Measurements from ENCODE around the gene IMPACT. TPM values are rescaled to one million over a fixed set of nuclear protein-coding genes. Genes with fewer than 3 reads are reported as not detected.

IMPACT gene
- total RNA-seq, 2 donors from 2014 or later = 6.0 to 6.6 TPM

- no peaks in the 10 kb centered on the region for H3K9me3 Mint-ChIP-seq
- peaks cover 10 to 11% of the 10 kb centered on the region in 2 donors for H3K27me3 Mint-ChIP-seq
- no peak overlapping the region for H3K4me3 Mint-ChIP-seq
- DNase-seq (ENCODE audit: low spot score) (no peak), ATAC-seq (no peak)
- no peaks in the 10 kb centered on the region for H3K36me3 Mint-ChIP-seq
- H3K4me1 Mint-ChIP-seq (ENCODE audit: low read depth in 2 of 2) = no peaks in the 10 kb centered on the region
- no peak overlapping the region for H3K27ac Mint-ChIP-seq
Measured at GRCh38 chr18:24472591-24472990, 46.1 kb downstream of the IMPACT start.

DNA sequence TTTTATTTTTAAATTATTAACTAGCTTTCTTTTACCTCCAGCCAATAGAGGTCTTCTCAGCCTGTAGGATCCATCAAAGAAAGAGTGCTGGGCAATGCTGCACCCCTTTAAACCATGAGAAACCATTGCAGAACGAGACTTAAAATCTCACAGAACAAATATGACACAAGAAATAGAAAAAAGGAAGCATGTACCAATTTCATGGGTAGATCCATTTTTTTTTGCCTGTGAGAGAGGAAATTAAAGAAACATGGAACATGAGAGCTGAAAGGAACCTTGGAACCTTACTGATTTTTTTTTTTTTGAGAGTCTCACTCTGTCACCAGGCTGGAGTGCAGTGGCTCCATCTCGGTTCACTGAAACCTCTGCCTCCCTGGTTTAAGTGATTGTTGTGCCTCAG is 47.9 kb downstream of the IMPACT start:
- H3K9me3 Mint-ChIP-seq = no peaks in the 10 kb centered on the region
- DNase-seq (ENCODE audit: low spot score) = no peak
- no peaks in the 10 kb centered on the region for H3K36me3 Mint-ChIP-seq
- H3K27me3 Mint-ChIP-seq = peaks cover 11 to 15% of the 10 kb centered on the region in 2 donors
- no peak overlapping the region for H3K27ac Mint-ChIP-seq
- no peak overlapping the region for H3K4me3 Mint-ChIP-seq
- no peak for ATAC-seq
- no peaks in the 10 kb centered on the region for H3K4me1 Mint-ChIP-seq (ENCODE audit: low read depth in 2 of 2)

DNA sequence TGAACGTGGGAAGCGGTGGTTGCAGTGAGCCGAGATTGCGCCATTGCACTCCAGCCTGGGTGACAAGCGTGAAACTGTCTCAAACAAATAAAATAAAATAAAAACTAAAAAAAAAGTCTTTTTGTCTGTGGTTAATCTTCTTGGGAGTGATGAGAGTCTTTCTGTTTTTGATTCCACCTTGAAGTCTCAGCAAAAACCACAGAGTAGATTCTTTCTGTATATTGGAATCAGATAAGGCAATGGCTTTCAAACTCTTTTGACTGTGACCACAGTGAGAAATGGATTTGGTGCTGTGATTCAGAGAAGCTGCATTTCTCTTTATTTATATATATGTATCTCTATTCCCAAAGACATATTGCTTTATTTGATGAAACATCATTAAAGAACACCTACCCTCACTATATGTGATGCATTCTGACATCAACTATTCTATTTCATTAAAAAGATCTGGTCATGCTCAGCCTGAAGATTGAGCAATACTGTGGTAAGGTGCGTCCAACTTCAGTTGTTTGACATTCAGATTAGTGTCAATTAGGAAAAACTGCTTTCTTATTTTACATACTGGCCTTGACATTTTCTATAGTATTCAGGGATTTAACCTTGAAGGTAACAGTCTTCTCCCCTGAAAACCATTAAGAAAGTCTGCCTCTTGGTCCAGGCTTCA is 49.6 kb downstream of the IMPACT start:
- H3K4me3 Mint-ChIP-seq = no peak overlapping the region

DNA sequence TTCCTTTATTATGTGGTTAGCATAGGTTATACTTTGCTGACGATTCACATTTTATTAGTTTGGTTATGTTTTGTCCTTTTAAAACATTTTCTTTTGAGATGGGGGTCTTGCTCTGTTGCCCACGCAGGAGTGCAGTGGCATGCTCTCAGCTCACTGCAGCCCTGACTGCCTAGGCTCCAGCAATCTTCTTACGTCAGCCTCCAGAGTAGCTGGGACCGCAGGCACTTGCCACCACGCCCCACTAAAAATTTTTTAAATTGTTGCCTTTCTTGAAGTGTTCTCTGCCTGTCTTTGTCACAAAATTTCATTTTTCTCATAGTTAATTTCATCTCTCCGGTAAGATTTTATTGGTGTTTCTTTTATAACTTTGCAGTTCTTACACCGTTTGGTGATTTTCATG is 52.9 kb downstream of the IMPACT start:
- H3K4me1 Mint-ChIP-seq (ENCODE audit: low read depth in 2 of 2) = no peaks in the 10 kb centered on the region
- H3K27me3 Mint-ChIP-seq = peaks cover 8 to 23% of the 10 kb centered on the region in 2 donors
- H3K9me3 Mint-ChIP-seq = no peaks in the 10 kb centered on the region
- no peak for DNase-seq (ENCODE audit: low spot score)
- ATAC-seq = no peak
- no peak overlapping the region for H3K4me3 Mint-ChIP-seq
- no peak overlapping the region for H3K27ac Mint-ChIP-seq
- no peaks in the 10 kb centered on the region for H3K36me3 Mint-ChIP-seq

More for the DNA sequence above, 49.6 kb downstream of the IMPACT start:
- DNase-seq (ENCODE audit: low spot score) (no peak), ATAC-seq (no peak)
- no peaks in the 10 kb centered on the region for H3K36me3 Mint-ChIP-seq
- H3K9me3 Mint-ChIP-seq = no peaks in the 10 kb centered on the region
- no peak overlapping the region for H3K27ac Mint-ChIP-seq
- H3K4me1 Mint-ChIP-seq (ENCODE audit: low read depth in 2 of 2) = no peaks in the 10 kb centered on the region
- H3K27me3 Mint-ChIP-seq = peaks cover 18 to 23% of the 10 kb centered on the region in 2 donors

DNA sequence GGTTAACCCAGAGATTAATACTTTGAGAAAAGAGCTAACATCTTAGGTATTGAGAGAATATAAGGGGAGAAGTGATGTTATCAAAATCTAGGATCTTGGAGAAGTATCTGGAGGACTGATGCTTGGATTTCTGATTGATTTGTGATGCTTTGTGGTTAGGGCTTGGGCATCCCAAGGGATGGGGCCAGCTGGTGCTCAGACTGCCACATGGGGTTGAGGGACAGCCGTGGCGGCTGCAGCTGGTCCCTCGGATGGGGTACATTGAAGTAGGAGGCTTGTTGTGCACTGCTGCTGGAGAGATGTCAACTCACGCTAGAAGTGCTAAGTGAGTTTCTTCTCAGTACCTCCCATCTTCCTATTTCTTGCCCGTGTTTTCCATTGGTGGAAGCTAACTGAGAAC is 56.4 kb downstream of the IMPACT start:
- DNase-seq (ENCODE audit: low spot score) (no peak), ATAC-seq (no peak)
- H3K27me3 Mint-ChIP-seq = peaks cover 13% of the 10 kb centered on the region in 2 donors
- H3K9me3 Mint-ChIP-seq = no peaks in the 10 kb centered on the region
- no peaks in the 10 kb centered on the region for H3K36me3 Mint-ChIP-seq
- H3K27ac Mint-ChIP-seq = no peak overlapping the region
- H3K4me1 Mint-ChIP-seq (ENCODE audit: low read depth in 2 of 2) = peaks cover 0 to 4% of the 10 kb centered on the region in 2 donors
- no peak overlapping the region for H3K4me3 Mint-ChIP-seq

GRCh38 chr18:24485681-24486080 is 59.2 kb downstream of the IMPACT start:
- no peak for DNase-seq (ENCODE audit: low spot score)
- Mint-ChIP-seq H3K36me3 (no peaks in the 10 kb centered on the region), H3K4me1 (ENCODE audit: low read depth in 2 of 2) (peaks cover 7 to 14% of the 10 kb centered on the region in 2 donors), H3K4me3 (no peak overlapping the region), H3K27me3 (peaks cover 15 to 16% of the 10 kb centered on the region in 2 donors), H3K27ac (no peak overlapping the region), H3K9me3 (no peaks in the 10 kb centered on the region)
- no peak for ATAC-seq

DNA sequence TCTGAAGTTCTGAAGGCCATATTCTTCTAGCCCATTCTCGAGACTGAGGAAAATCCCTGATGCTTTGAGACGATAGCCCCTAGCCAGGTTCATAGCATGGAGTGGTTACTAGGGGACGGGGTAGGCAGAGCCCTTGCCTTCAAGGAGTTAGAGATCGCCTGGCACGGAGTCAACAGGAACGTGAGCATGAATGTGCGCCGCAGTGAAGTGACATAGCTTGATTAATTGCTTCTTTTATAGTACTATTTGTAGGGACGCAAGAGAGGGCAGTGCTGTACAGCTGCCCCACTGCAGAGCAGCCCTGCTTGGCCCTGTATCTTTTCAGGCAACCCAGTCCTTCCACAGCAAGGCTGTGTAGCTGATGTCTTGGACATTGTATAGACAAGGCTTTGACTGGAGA is 60.2 kb downstream of the IMPACT start:
- Mint-ChIP-seq H3K27me3 (peaks cover 15 to 16% of the 10 kb centered on the region in 2 donors), H3K36me3 (no peaks in the 10 kb centered on the region), H3K4me1 (ENCODE audit: low read depth in 2 of 2) (peaks cover 8 to 16% of the 10 kb centered on the region in 2 donors), H3K4me3 (no peak overlapping the region), H3K27ac (no peak overlapping the region), H3K9me3 (no peaks in the 10 kb centered on the region)
- no peak for DNase-seq (ENCODE audit: low spot score)
- no peak for ATAC-seq

DNA sequence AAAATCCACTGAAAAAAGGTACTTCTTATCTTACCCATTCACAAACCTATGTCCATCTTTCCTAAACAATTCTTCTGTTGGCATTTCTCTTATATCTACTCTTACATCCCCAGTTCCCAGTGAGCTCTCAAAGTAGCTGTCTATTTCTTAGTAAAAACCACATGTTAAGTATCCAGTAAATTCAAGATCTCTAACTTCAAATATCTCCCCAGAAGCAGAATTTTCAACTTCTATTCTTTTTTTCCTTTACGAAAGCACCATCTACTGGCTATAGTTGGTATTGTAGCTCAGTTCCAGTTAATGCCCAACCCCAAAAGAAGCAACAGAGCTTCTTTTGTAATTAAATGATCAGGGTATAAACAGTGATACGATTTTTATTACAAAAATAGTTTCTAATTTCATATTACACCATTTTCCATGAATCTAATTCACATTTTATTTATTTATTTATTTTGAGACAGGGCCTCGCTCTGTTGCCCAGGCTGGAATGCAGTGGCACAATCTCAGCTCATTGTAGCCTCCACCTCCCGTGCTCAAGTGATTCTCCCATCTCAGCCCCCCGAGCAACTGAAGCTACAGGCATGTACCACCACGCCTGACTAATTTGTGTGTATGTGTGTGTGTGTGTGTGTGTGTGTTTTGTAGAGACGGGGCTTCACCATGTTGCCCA is 62.5 kb downstream of the IMPACT start:
- Mint-ChIP-seq H3K9me3 (no peaks in the 10 kb centered on the region), H3K4me3 (no peak overlapping the region), H3K27me3 (peaks cover 15 to 28% of the 10 kb centered on the region in 2 donors), H3K27ac (peak overlapping the region in 1 of 2 donors; percentile 3), H3K4me1 (ENCODE audit: low read depth in 2 of 2) (peaks cover 20 to 37% of the 10 kb centered on the region in 2 donors), H3K36me3 (no peaks in the 10 kb centered on the region)
- DNase-seq (ENCODE audit: low spot score) (no peak), ATAC-seq (no peak)

GRCh38 chr18:24490539-24490938 is 64.1 kb downstream of the IMPACT start:
- no peak for ATAC-seq

GRCh38 chr18:24491927-24492834 is 65.7 kb downstream of the IMPACT start:
- H3K27ac Mint-ChIP-seq = no peak overlapping the region

More at GRCh38 chr18:24490539-24490938, 64.1 kb downstream of the IMPACT start:
- DNase-seq (ENCODE audit: low spot score) = no peak
- no peak overlapping the region for H3K4me3 Mint-ChIP-seq
- no peaks in the 10 kb centered on the region for H3K9me3 Mint-ChIP-seq
- peaks cover 24 to 33% of the 10 kb centered on the region in 2 donors for H3K27me3 Mint-ChIP-seq
- peak overlapping the region in 1 of 2 donors; percentile 21 for H3K27ac Mint-ChIP-seq
- H3K4me1 Mint-ChIP-seq (ENCODE audit: low read depth in 2 of 2) = peaks cover 31 to 51% of the 10 kb centered on the region in 2 donors
- H3K36me3 Mint-ChIP-seq = no peaks in the 10 kb centered on the region

DNA sequence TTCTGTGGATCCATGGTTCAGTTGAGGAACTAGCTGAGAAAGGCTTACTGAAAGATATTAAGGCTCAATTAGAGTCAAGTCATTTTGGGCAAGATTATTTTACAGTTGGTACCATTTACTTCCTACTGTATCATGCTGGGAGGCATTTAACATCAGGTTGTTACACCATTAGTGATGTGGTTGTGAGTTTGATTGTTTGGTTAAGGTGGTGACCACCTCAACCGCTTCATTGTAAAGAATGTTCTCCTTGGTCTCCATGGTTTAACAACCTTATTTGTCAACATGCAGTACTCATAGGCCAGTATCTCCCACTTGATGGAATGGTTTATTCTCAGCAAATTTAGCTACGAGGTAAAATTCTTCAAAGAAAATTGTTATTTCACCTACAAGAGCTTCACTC is 68.1 kb downstream of the IMPACT start:
- no peak for DNase-seq (ENCODE audit: low spot score)
- Mint-ChIP-seq H3K4me1 (ENCODE audit: low read depth in 2 of 2) (peaks cover 24 to 37% of the 10 kb centered on the region in 2 donors), H3K36me3 (no peaks in the 10 kb centered on the region), H3K9me3 (no peaks in the 10 kb centered on the region), H3K27ac (peak overlapping the region in 1 of 2 donors; percentile 10), H3K27me3 (peaks cover 17 to 37% of the 10 kb centered on the region in 2 donors), H3K4me3 (no peak overlapping the region)
- ATAC-seq = no peak

More at GRCh38 chr18:24491927-24492834, 65.7 kb downstream of the IMPACT start:
- peaks cover 31 to 51% of the 10 kb centered on the region in 2 donors for H3K4me1 Mint-ChIP-seq (ENCODE audit: low read depth in 2 of 2)
- ATAC-seq = peak; percentile 75 to 86
- H3K36me3 Mint-ChIP-seq = no peaks in the 10 kb centered on the region
- no peaks in the 10 kb centered on the region for H3K9me3 Mint-ChIP-seq
- peaks cover 32 to 35% of the 10 kb centered on the region in 2 donors for H3K27me3 Mint-ChIP-seq
- peak overlapping the region; percentile 57 for H3K4me3 Mint-ChIP-seq
- DNase-seq (ENCODE audit: low spot score) = no peak

DNA sequence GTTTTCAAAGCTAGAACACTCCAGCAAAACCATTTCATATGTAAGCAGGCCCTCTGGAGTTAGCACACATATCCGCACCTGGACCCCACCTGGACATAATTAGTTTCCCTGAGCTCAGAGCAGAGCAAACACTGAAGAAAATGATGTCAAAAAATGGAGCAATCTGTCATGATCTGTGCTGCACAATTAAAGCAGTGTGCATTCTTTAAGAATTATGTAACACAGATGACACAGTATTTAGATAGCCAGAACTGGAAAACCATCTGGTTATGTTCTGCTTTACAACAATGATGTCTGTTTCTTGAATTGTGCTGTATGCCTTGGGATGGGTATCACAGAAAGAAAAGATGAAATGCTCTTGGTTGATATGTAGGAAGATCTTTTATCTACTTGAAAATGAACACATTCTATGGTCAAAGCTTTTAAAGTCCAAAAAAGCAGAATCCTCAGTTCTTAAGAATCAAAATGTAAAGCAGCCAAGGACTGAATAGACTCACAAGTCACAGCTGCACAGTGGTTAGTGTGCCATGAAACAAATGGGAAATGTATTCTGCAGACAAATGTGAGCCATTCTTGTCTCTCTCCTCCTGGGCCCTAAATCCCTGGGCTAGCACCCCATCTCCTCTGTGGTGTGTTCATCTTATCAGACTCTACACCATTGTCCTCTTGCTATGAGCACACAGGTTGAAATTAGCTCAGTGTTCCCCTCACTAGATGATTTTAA is 70.7 kb downstream of the IMPACT start:
- no peak for ATAC-seq
- Mint-ChIP-seq H3K4me1 (ENCODE audit: low read depth in 2 of 2) (peaks cover 17 to 33% of the 10 kb centered on the region in 2 donors), H3K27ac (no peak overlapping the region), H3K36me3 (no peaks in the 10 kb centered on the region), H3K4me3 (no peak overlapping the region), H3K9me3 (no peaks in the 10 kb centered on the region), H3K27me3 (peaks cover 23 to 46% of the 10 kb centered on the region in 2 donors)
- DNase-seq (ENCODE audit: low spot score) = no peak

DNA sequence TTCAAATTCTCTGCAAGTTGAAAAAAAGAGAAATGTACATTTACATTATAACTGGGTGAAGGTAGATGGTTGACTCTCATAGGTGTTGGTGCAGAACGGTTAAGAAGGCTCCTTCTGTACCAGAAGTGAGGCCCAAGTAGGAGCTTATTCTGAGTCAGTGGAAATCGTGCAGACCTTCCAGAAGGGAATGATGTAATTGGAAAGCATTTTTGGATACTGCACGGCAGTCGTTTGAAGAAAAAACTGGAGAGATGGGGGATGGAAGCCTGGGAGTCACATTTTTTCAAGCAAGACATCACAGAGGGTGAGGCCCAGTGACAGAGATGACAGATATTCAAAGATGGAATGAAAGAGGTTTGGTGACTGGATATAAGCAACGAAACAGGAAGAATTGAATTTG is 73.3 kb downstream of the IMPACT start:
- Mint-ChIP-seq H3K27me3 (peaks cover 21 to 38% of the 10 kb centered on the region in 2 donors), H3K27ac (no peak overlapping the region), H3K4me3 (no peak overlapping the region), H3K9me3 (no peaks in the 10 kb centered on the region), H3K4me1 (ENCODE audit: low read depth in 2 of 2) (peaks cover 6 to 10% of the 10 kb centered on the region in 2 donors), H3K36me3 (no peaks in the 10 kb centered on the region)
- ATAC-seq = no peak
- DNase-seq (ENCODE audit: low spot score) = no peak
